Tibial nerve (tissue), 4 donors: Measurements from ENCODE around the gene TAAR6. TPM values are rescaled to one million over a fixed set of nuclear protein-coding genes. Genes with fewer than 3 reads are reported as not detected.
A peak's percentile ranks its signal among the peaks of the same experiment; 100 is the strongest.

Experiments used
- DNase-seq, 2 donors: peaks; one replicate each; pipeline ENCODE4 v3.0.0-alpha.2; 2019; ENCODE audit warnings: low spot score in 2 of 2
- H3K27ac ChIP-seq, 4 donors: fragments of 200-600 bp; sonication (generic) in 3 of 4; one replicate each; pipeline ENCODE4 v1.5.1; 2017 to 2019; ENCODE audit warnings: mild to moderate bottlenecking in 1 of 4
- H3K27me3 ChIP-seq, 2 donors: fragments of 200-600 bp; sonication (generic) in 1 of 2; one replicate each; pipeline versions ENCODE4 v1.5.1 to v1.6.0; 2017 to 2019
- H3K36me3 ChIP-seq, 3 donors: fragments of 200-600 bp; sonication (generic); one replicate each; pipeline ENCODE4 v1.5.1; 2018 to 2019
- H3K4me1 ChIP-seq, 4 donors: fragments of 200-600 bp; sonication (generic) in 3 of 4; one replicate each; pipeline ENCODE4 v1.5.1; 2017 to 2019
- H3K4me3 ChIP-seq, 4 donors: fragments of 200-600 bp; sonication (generic) in 3 of 4; one replicate each; pipeline ENCODE4 v1.5.1; 2017 to 2019; ENCODE audit warnings: mild to moderate bottlenecking in 1 of 4, moderate library complexity in 1 of 4
- H3K9me3 ChIP-seq, 4 donors: fragments of 200-600 bp; sonication (generic) in 3 of 4; one replicate each; pipeline ENCODE4 v1.5.1; 2017 to 2019
- EP300 ChIP-seq, 2 donors: sonication (generic); formaldehyde crosslinking; IDR thresholded peaks; one replicate each; pipeline ENCODE4 v1.6.1; 2017; ENCODE audit warnings: antibody characterized with exemption in 2 of 2, mild to moderate bottlenecking in 1 of 2
- POLR2A ChIP-seq, 2 donors: fragments of 450-650 bp; IDR thresholded peaks; one replicate each; pipeline ENCODE4 v1.6.1; 2017; ENCODE audit warnings: antibody characterized with exemption in 2 of 2, mild to moderate bottlenecking in 2 of 2, moderate library complexity in 2 of 2
- WGBS, 2 donors: methylation state at CpG; one replicate each; pipeline ENCODE4 v1.1.5; 2018; 5-methylcytosine and 5-hydroxymethylcytosine counted together
- small RNA-seq: library from RNA; depleted of rRNA; stranded (forward); fragments of <200 nt; gene quantifications from one replicate; pipeline ENCODE3, GENCODE V24; 2016
- total RNA-seq, 4 donors: library from RNA; depleted of rRNA; stranded (reverse); fragments of >200 nt; gene quantifications; one replicate each; pipeline ENCODE4 v1.1.0, GENCODE V29; 2016
- TF ChIP-seq, protein P1 (sequence below), 5 experiments: fragments of 200-600 bp in 3 of 5; fragments of 450-650 bp in 2 of 5; sonication (generic) in 3 of 5; IDR thresholded peaks; one replicate each; pipeline ENCODE4 v1.5.1; 2016 to 2019; ENCODE audit warnings: antibody characterized with exemption in 5 of 5, mild to moderate bottlenecking in 3 of 5, moderate library complexity in 2 of 5

Gene TAAR6
- total RNA-seq, 4 donors from 2014 or later = not detected

DNA sequence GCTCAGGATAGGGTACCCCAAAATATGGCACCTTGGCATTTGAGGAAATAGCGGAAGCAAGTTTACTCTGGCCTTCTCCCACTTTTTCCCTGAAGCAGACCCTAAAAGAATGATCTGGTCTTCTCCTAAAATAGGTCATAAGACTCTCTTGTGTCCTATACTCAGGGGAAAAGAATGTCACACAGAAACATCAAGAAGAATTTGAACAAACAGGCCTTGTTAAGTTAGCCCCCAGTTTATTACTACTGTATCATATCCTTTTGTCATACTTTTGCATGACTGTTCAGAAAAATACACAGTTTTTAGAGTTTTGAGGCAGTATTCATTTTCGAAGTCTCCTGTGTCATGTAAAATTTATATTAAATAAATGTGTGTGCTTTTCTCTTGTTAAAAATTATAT, 41.5 kb downstream of the TAAR6 start:
- Histone ChIP-seq H3K4me1 (peaks cover 0 to 4% (median 0%) of the 10 kb centered on the region in 4 donors), H3K27me3 (no peaks in the 10 kb centered on the region), H3K4me3 (no peak overlapping the region), H3K27ac (no peak overlapping the region), H3K36me3 (no peaks in the 10 kb centered on the region), H3K9me3 (no peaks in the 10 kb centered on the region)
- TF ChIP-seq, protein P1, sequence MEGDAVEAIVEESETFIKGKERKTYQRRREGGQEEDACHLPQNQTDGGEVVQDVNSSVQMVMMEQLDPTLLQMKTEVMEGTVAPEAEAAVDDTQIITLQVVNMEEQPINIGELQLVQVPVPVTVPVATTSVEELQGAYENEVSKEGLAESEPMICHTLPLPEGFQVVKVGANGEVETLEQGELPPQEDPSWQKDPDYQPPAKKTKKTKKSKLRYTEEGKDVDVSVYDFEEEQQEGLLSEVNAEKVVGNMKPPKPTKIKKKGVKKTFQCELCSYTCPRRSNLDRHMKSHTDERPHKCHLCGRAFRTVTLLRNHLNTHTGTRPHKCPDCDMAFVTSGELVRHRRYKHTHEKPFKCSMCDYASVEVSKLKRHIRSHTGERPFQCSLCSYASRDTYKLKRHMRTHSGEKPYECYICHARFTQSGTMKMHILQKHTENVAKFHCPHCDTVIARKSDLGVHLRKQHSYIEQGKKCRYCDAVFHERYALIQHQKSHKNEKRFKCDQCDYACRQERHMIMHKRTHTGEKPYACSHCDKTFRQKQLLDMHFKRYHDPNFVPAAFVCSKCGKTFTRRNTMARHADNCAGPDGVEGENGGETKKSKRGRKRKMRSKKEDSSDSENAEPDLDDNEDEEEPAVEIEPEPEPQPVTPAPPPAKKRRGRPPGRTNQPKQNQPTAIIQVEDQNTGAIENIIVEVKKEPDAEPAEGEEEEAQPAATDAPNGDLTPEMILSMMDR (IDR thresholded peaks at IDR 0.05) = no peak
- TF ChIP-seq POLR2A (IDR thresholded peaks at IDR 0.05) = no peak
- no peak for TF ChIP-seq EP300 (IDR thresholded peaks at IDR 0.05)
- no peak for DNase-seq
- 66 to 79% methylated on average over 2 of the region's 2 CpGs for WGBS, 2 donors

DNA sequence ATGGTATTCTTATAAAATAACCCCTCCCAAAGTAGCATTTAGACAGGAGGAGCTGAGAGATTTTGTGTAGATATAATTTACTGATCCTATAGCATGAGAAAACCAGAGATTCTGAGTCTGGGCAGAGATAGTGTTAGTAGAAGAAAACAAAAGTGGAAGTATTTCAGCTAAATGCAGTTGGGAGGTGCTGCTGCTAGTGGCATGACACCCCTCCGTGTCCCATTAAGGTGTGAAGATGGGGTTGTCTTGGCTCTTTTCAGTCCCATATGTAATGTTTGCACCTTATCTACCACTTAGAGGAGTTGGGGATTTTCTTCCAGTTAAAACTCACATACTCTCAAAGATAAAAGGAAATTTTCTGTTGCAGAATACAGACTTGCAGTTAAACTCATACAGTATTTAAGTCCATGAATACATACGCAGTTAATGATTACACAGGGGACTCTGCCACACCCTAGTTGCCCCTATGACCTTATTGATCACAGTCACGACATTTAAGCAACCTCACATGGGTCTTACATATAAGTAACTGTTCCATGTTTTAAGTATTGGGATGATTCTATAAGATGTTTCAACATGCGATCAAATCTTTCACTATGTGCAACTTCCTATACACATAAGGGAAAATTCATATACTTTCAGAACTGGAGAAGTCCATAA, 42.5 kb downstream of the TAAR6 start:
- WGBS, 2 donors = 46 to 53% methylated on average over 4 of the region's 4 CpGs
- peaks cover 0 to 11% (median 0%) of the 10 kb centered on the region in 4 donors for H3K4me1 ChIP-seq
- no peaks in the 10 kb centered on the region for H3K9me3 ChIP-seq
- H3K27me3 ChIP-seq = no peaks in the 10 kb centered on the region
- H3K36me3 ChIP-seq = no peaks in the 10 kb centered on the region
- H3K27ac ChIP-seq = no peak overlapping the region
- TF ChIP-seq POLR2A (IDR thresholded peaks at IDR 0.05) (no peak), EP300 (IDR thresholded peaks at IDR 0.05) (no peak)
- TF ChIP-seq, protein P1 (IDR thresholded peaks at IDR 0.05) = no peak
- no peak for DNase-seq
- no peak overlapping the region for H3K4me3 ChIP-seq

DNA sequence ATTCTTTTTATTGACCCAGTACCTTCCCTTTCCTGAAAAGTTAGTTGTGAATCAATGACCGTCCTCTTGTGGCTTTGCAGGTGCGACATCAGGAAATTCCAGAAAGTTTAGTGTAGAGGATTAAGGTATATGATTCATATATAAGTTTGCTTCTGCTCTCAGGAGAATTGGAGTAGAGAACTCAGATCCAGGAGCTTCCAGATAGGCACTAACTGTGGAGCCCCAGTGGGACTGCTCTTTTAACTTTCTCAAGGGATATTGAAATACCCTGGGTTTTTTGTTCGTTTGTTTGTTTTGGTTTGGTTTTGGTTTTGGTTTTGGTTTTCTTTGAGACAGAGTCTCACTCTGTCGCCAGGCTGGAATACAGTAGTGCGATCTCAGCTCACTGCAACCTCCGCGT, 44.4 kb downstream of the TAAR6 start:
- H3K4me3 ChIP-seq = peak overlapping the region in 1 of 4 donors; percentile 19
- H3K4me1 ChIP-seq = peaks cover 0 to 11% (median 0%) of the 10 kb centered on the region in 4 donors
- TF ChIP-seq EP300 (IDR thresholded peaks at IDR 0.05) (no peak), POLR2A (IDR thresholded peaks at IDR 0.05) (no peak)
- TF ChIP-seq, protein P1 (IDR thresholded peaks at IDR 0.05) = no peak
- no peak overlapping the region for H3K27ac ChIP-seq
- no peak for DNase-seq
- H3K27me3 ChIP-seq = no peaks in the 10 kb centered on the region
- WGBS, 2 donors = 86 to 89% methylated on average over 6 to 7 of the region's 7 CpGs
- no peaks in the 10 kb centered on the region for H3K9me3 ChIP-seq
- H3K36me3 ChIP-seq = no peaks in the 10 kb centered on the region

DNA sequence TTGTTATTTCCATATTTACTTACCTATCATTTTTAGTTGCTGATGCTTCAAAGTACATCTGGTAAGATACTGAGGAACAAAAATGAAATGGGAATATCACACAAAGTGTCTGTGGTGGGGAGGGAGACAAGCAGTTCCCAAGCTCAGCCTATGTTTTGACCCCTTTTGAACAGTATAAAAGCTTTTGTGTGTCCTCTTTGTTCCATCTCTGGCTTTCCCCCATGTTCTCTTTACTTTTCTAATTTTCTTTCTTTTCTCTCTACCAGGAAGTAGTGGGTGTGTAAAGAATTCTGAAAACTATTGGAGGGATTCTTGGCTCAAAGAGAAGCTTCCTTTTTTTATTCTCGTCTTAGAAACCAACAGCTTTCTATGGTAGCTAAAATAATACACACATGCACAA, 46.6 kb downstream of the TAAR6 start:
- DNase-seq = no peak
- Histone ChIP-seq H3K4me1 (peaks cover 0 to 11% (median 0%) of the 10 kb centered on the region in 4 donors), H3K36me3 (no peaks in the 10 kb centered on the region), H3K27me3 (no peaks in the 10 kb centered on the region), H3K4me3 (no peak overlapping the region), H3K27ac (no peak overlapping the region), H3K9me3 (no peaks in the 10 kb centered on the region)
- TF ChIP-seq, protein P1 (IDR thresholded peaks at IDR 0.05) = no peak
- TF ChIP-seq EP300 (IDR thresholded peaks at IDR 0.05) (no peak), POLR2A (IDR thresholded peaks at IDR 0.05) (no peak)
- WGBS, 2 donors = 4 to 12% methylated on average over 1 of the region's 1 CpG

Small RNA genes within 50 kb of the gene (small RNA-seq; reads per million reads assigned to genes)
- not detected for gene TAAR7P

Other genes starting within 250 kb of the TAAR6 start
- gene MOXD1, start 168.8 kb upstream of the TAAR6 start, total RNA-seq = 10 to 100 TPM in 1 of 4 donors, 1 to 10 TPM in 3; 4.6 to 13.3 (median 6.6) TPM
- 10 to 100 TPM; 53.4 to 92.0 (median 65.6) TPM for gene STX7, start 57.2 kb upstream of the TAAR6 start, total RNA-seq
- gene TAAR9, start 32.0 kb upstream of the TAAR6 start, total RNA-seq = not detected
- gene TAAR8, start 17.6 kb upstream of the TAAR6 start, total RNA-seq = not detected
- not detected for gene TAAR5, start 19.4 kb downstream of the TAAR6 start, total RNA-seq
- gene TAAR2, start 54.0 kb downstream of the TAAR6 start, total RNA-seq = not detected
- not detected for gene TAAR1, start 88.9 kb downstream of the TAAR6 start, total RNA-seq
- 1 to 10 TPM in 2 of 4 donors, under 1 TPM in 1, not detected in 1; 0.84 to 1.5 (median 1.4) TPM for gene VNN1, start 143.7 kb downstream of the TAAR6 start, total RNA-seq
- 1 to 10 TPM in 3 of 4 donors, under 1 TPM in 1; 0.44 to 4.9 (median 2.0) TPM for gene VNN2, start 187.6 kb downstream of the TAAR6 start, total RNA-seq
- 10 to 100 TPM in 1 of 4 donors, 1 to 10 TPM in 3; 3.9 to 12.3 (median 6.6) TPM for gene SLC18B1, start 228.3 kb downstream of the TAAR6 start, total RNA-seq
- gene RPS12, start 244.2 kb downstream of the TAAR6 start, total RNA-seq = 1,000 to 10,000 TPM in 3 of 4 donors, 100 to 1,000 TPM in 1; 884 to 1,671 (median 1,500) TPM